Left lung (tissue), 10 donors: Measurements from ENCODE around the gene SDK1. TPM values are rescaled to one million over a fixed set of nuclear protein-coding genes. Genes with fewer than 3 reads are reported as not detected.

Experiments
- ATAC-seq: fragments of 200-7000 bp; cut with Tn5 transposase; one replicate; pipeline ENCODE4 v1.9.1; 2020; ENCODE audit warnings: moderate library complexity
- DNase-seq, 4 donors: peaks; one replicate each; pipeline ENCODE4 v3.0.0-alpha.2; 2013 to 2020
- H3K27ac ChIP-seq, 2 donors: fragments of 200-600 bp; sonication (generic) in 1 of 2; one replicate each; pipeline versions ENCODE4 v1.5.0 to v1.8.0; 2020 to 2021
- H3K27me3 ChIP-seq, 2 donors: fragments of 200-600 bp; sonication (generic) in 1 of 2; one replicate each; pipeline versions ENCODE4 v1.5.0 to v1.8.0; 2020 to 2021
- H3K36me3 ChIP-seq, 2 donors: fragments of 200-600 bp; sonication (generic) in 1 of 2; one replicate each; pipeline versions ENCODE4 v1.5.0 to v1.8.0; 2020 to 2021
- H3K4me1 ChIP-seq, 2 donors: fragments of 200-600 bp; one replicate each; pipeline ENCODE4 v1.8.0; 2021
- H3K4me3 ChIP-seq, 2 donors: fragments of 200-600 bp; sonication (generic) in 1 of 2; one replicate each; pipeline versions ENCODE4 v1.5.0 to v1.8.0; 2020 to 2021; ENCODE audit warnings: mild to moderate bottlenecking in 1 of 2
- H3K9me3 ChIP-seq, 2 donors: fragments of 200-600 bp; sonication (generic) in 1 of 2; one replicate each; pipeline versions ENCODE4 v1.5.0 to v1.8.0; 2020 to 2021
- CTCF ChIP-seq, 2 donors: fragments of 200-600 bp; sonication (generic) in 1 of 2; IDR thresholded peaks; one replicate each; pipeline versions ENCODE4 v1.5.0 to v1.8.0; 2021; ENCODE audit warnings: antibody characterized with exemption in 2 of 2
- intact Hi-C, 2 donors: fragments of 100-400 bp; cut with DNase I; formaldehyde crosslinking; loops; one replicate each; pipeline versions ENCODE4 v1.11.2 to v1.14.2; 2022
- polyA plus RNA-seq, 6 donors: library from polyadenylated mRNA; unstranded; fragments of 120-200 nt; gene quantifications; one replicate each; pipeline ENCODE4 v1.2.1, GENCODE V29; 2013; ENCODE audit not compliant: insufficient read length in 6 of 6
- total RNA-seq, 2 donors: library from RNA; stranded (reverse); fragmentation: NEBNext Ultra II Directional; extraction: Animal tissue kit (Norgen Biotek cat#: 25700); gene quantifications; one replicate each; pipeline ENCODE4 v1.2.1, GENCODE V29; 2021
- donor health status: DM: no; HTN: yes; CAD: no.
- donor health status: DM: no; HTN: no; CAD: no.

The SDK1 gene
- total and polyA plus RNA-seq, 8 donors: 5.5 to 17.6 (median 13.0) TPM

- Histone ChIP-seq H3K9me3 (no peaks in the 10 kb centered on the region), H3K27ac (no peak overlapping the region), H3K4me1 (no peaks in the 10 kb centered on the region), H3K4me3 (no peak overlapping the region), H3K27me3 (no peaks in the 10 kb centered on the region), H3K36me3 (no peaks in the 10 kb centered on the region)
- intact Hi-C loops: no loop called here
- ATAC-seq (peak; percentile 60), DNase-seq (no peak)
- TF ChIP-seq CTCF (IDR thresholded peaks at IDR 0.05): peak in 1 of 2 donors; percentile 22
Observed at GRCh38 chr7:3673524-3673923, 372.5 kb downstream of the SDK1 start.

GRCh38 chr7:3678314-3678810, 377.3 kb downstream of the SDK1 start:
- no peak for TF ChIP-seq CTCF (IDR thresholded peaks at IDR 0.05)
- Histone ChIP-seq H3K4me3 (no peak overlapping the region), H3K27me3 (no peaks in the 10 kb centered on the region), H3K27ac (no peak overlapping the region), H3K9me3 (no peaks in the 10 kb centered on the region), H3K36me3 (no peaks in the 10 kb centered on the region), H3K4me1 (no peaks in the 10 kb centered on the region)
- intact Hi-C loops: no loop called here
- DNase-seq: no peak
- no peak for ATAC-seq

- ATAC-seq (no peak), DNase-seq (peak in 2 of 4 donors; percentile 13 to 50)
- H3K4me1 ChIP-seq: no peaks in the 10 kb centered on the region
- H3K4me3 ChIP-seq: no peak overlapping the region
- intact Hi-C loops: no loop called here
- H3K36me3 ChIP-seq: no peaks in the 10 kb centered on the region
- TF ChIP-seq CTCF (IDR thresholded peaks at IDR 0.05): no peak
- H3K27me3 ChIP-seq: no peaks in the 10 kb centered on the region
- H3K9me3 ChIP-seq: no peaks in the 10 kb centered on the region
- no peak overlapping the region for H3K27ac ChIP-seq
Observed at GRCh38 chr7:3682028-3682710, 381.1 kb downstream of the SDK1 start.

- Histone ChIP-seq H3K27ac (no peak overlapping the region), H3K36me3 (no peaks in the 10 kb centered on the region), H3K4me1 (no peaks in the 10 kb centered on the region), H3K4me3 (no peak overlapping the region), H3K9me3 (no peaks in the 10 kb centered on the region), H3K27me3 (no peaks in the 10 kb centered on the region)
- ATAC-seq (no peak), DNase-seq (no peak)
- TF ChIP-seq CTCF (IDR thresholded peaks at IDR 0.05): no peak
- intact Hi-C loops: no loop called here
Observed at GRCh38 chr7:3683546-3684539, 382.8 kb downstream of the SDK1 start.

GRCh38 chr7:3688071-3688470, 387.0 kb downstream of the SDK1 start:
- H3K4me3 ChIP-seq: no peak overlapping the region
- H3K36me3 ChIP-seq: no peaks in the 10 kb centered on the region
- no peak overlapping the region for H3K27ac ChIP-seq
- DNase-seq (no peak), ATAC-seq (no peak)
- no peaks in the 10 kb centered on the region for H3K4me1 ChIP-seq
- intact Hi-C loops: no loop called here
- no peaks in the 10 kb centered on the region for H3K9me3 ChIP-seq
- no peaks in the 10 kb centered on the region for H3K27me3 ChIP-seq
- TF ChIP-seq CTCF (IDR thresholded peaks at IDR 0.05): no peak
